ENCODE data around the gene NADK2. TPM values are rescaled to one million over a fixed set of nuclear protein-coding genes. Genes with fewer than 3 reads are reported as not detected.

Gene NADK2
- total RNA-seq, 2 donors from 2014 or later, result 23.4 to 30.1 TPM

GRCh38 chr5:36152324-36153297 is 89.1 kb downstream of the NADK2 start:
- no peak for ATAC-seq
- 4 to 5% methylated on average over 21 to 24 of the region's 24 CpGs for WGBS, 2 donors
- Histone ChIP-seq H3K4me3 (peak overlapping the region; percentile 37 to 95), H3K27ac (peak overlapping the region in 1 of 4 donors; percentile 89), H3K4me1 (peaks cover 35% of the 10 kb centered on the region), H3K27me3 (no peaks in the 10 kb centered on the region), H3K36me3 (replicated peaks in 1 of 2; ENCODE audit: insufficient read depth in 1 of 2, low read depth in 2 of 2) (no peaks in the 10 kb centered on the region), H3K9me3 (no peaks in the 10 kb centered on the region)
- intact Hi-C loops (cut with DNase I), result no loop called here
- no peak for TF ChIP-seq CTCF (IDR thresholded peaks at IDR 0.05)
- no peak for DNase-seq

- H3K4me1 ChIP-seq, result peaks cover 35% of the 10 kb centered on the region
- TF ChIP-seq CTCF (IDR thresholded peaks at IDR 0.05) (no peak), POLR2A (IDR thresholded peaks at IDR 0.05) (peak; percentile 52 to 87 (median 82))
- ATAC-seq (peak; percentile 100), DNase-seq (peak; percentile 95 to 98 (median 97))
- no peaks in the 10 kb centered on the region for H3K9me3 ChIP-seq
- no peaks in the 10 kb centered on the region for H3K27me3 ChIP-seq
- H3K36me3 ChIP-seq (replicated peaks in 1 of 2; ENCODE audit: insufficient read depth in 1 of 2, low read depth in 2 of 2), result no peaks in the 10 kb centered on the region
- peak within 1 kb of the TSS; percentile 75 to 95 for H3K4me3 ChIP-seq
- 1% methylated on average over 30 to 81 of the region's 81 CpGs for WGBS, 2 donors
- peak within 1 kb of the TSS; percentile 64 to 89 (median 76) for H3K27ac ChIP-seq
- intact Hi-C loops (cut with DNase I), result no loop called here
Observed at GRCh38 chr5:36151434-36152323, 90.0 kb downstream of the NADK2 start, which contains the start of the genes LMBRD2 and SKP2. LMBRD2 (minus strand) TSS chr5:36151887; CDS start chr5:36143349, 8,538 bp downstream. SKP2 (plus strand) TSS chr5:36152111; CDS start chr5:36152263, 152 bp downstream.

- peaks cover 35% of the 10 kb centered on the region for H3K4me1 ChIP-seq
- no peaks in the 10 kb centered on the region for H3K9me3 ChIP-seq
- H3K27me3 ChIP-seq, result no peaks in the 10 kb centered on the region
- TF ChIP-seq CTCF (IDR thresholded peaks at IDR 0.05) (no peak), POLR2A (IDR thresholded peaks at IDR 0.05) (no peak)
- peak; percentile 23 to 47 (median 32) for DNase-seq
- intact Hi-C loops (cut with DNase I), result no loop called here
- peak overlapping the region; percentile 64 to 89 (median 76) for H3K27ac ChIP-seq
- H3K4me3 ChIP-seq, result peak overlapping the region; percentile 75 to 95
- H3K36me3 ChIP-seq (replicated peaks in 1 of 2; ENCODE audit: insufficient read depth in 1 of 2, low read depth in 2 of 2), result no peaks in the 10 kb centered on the region
- WGBS, 2 donors, result 3 to 5% methylated on average over 23 of the region's 23 CpGs
- no peak for ATAC-seq
Observed at GRCh38 chr5:36150676-36151433, 90.9 kb downstream of the NADK2 start.

- no peaks in the 10 kb centered on the region for H3K36me3 ChIP-seq (replicated peaks in 1 of 2; ENCODE audit: insufficient read depth in 1 of 2, low read depth in 2 of 2)
- DNase-seq (no peak), ATAC-seq (no peak)
- no peak overlapping the region for H3K4me3 ChIP-seq
- H3K27ac ChIP-seq, result no peak overlapping the region
- intact Hi-C loops (cut with DNase I), result no loop called here
- TF ChIP-seq POLR2A (IDR thresholded peaks at IDR 0.05) (no peak), CTCF (IDR thresholded peaks at IDR 0.05) (no peak)
- WGBS, 2 donors, result 44 to 97% methylated on average over 2 of the region's 2 CpGs
- peaks cover 24% of the 10 kb centered on the region for H3K4me1 ChIP-seq
- no peaks in the 10 kb centered on the region for H3K9me3 ChIP-seq
- H3K27me3 ChIP-seq, result no peaks in the 10 kb centered on the region
Observed at GRCh38 chr5:36147681-36148080, 94.0 kb downstream of the NADK2 start.
